KMS-11 (cell line): ENCODE data around the gene SLC22A3.

Source experiments
- H2AFZ ChIP-seq: fragments of 200-600 bp; sonication (generic); 2 replicates; pipeline ENCODE4 v1.6.1; 2016; ENCODE audit warnings: antibody characterized with exemption, mixed run types, low read depth
- H3K27ac ChIP-seq: fragments of 200-600 bp; sonication (generic); 2 replicates; pipeline ENCODE4 v1.6.1; 2016; ENCODE audit warnings: mild to moderate bottlenecking, mixed run types
- H3K27me3 ChIP-seq: fragments of 200-600 bp; sonication (generic); 2 replicates; pipeline ENCODE4 v1.6.1; 2017; ENCODE audit warnings: mild to moderate bottlenecking, low read depth, mixed run types, moderate library complexity; ENCODE audit not compliant: insufficient read depth
- H3K36me3 ChIP-seq: fragments of 200-600 bp; sonication (generic); 2 replicates; pipeline ENCODE4 v1.6.1; 2017; ENCODE audit warnings: mild to moderate bottlenecking, mixed run types; ENCODE audit not compliant: insufficient read depth
- H3K4me1 ChIP-seq: fragments of 200-600 bp; sonication (generic); 2 replicates; pipeline ENCODE4 v1.6.1; 2016; ENCODE audit warnings: mild to moderate bottlenecking, low read depth, mixed run types; ENCODE audit not compliant: poor library complexity, severe bottlenecking
- H3K4me2 ChIP-seq: fragments of 200-600 bp; sonication (generic); 2 replicates; pipeline ENCODE4 v1.7.0; 2016; ENCODE audit warnings: mild to moderate bottlenecking, mixed run types
- H3K4me3 ChIP-seq: fragments of 200-600 bp; sonication (generic); IDR thresholded peaks from 2 replicates; pipeline ENCODE4 v1.6.1; 2017; ENCODE audit warnings: low read depth, low read length, mixed read lengths; ENCODE audit not compliant: insufficient read depth
- H3K79me2 ChIP-seq: fragments of 200-600 bp; sonication (generic); 2 replicates; pipeline ENCODE4 v1.6.1; 2016; ENCODE audit warnings: low read depth, mixed run types; ENCODE audit not compliant: insufficient read depth
- H3K9ac ChIP-seq: fragments of 200-600 bp; sonication (generic); 2 replicates; pipeline ENCODE4 v1.6.1; 2016; ENCODE audit warnings: mild to moderate bottlenecking, mixed run types
- H4K20me1 ChIP-seq: fragments of 200-600 bp; sonication (generic); 2 replicates; pipeline ENCODE4 v1.6.1; 2016; ENCODE audit warnings: mild to moderate bottlenecking, mixed run types; ENCODE audit not compliant: insufficient read depth
- CTCF ChIP-seq: fragments of 200-600 bp; sonication (generic); conservative IDR thresholded peaks from 2 replicates; pipeline ENCODE4 v1.6.1; 2017; ENCODE audit warnings: low read depth, mild to moderate bottlenecking, antibody characterized with exemption, low read length, moderate library complexity, mixed read lengths

The SLC22A3 gene

GRCh38 chr6:160431791-160432404, 83.7 kb downstream of the SLC22A3 start:
- TF ChIP-seq CTCF = no peak
- Histone ChIP-seq H3K4me3 (no peak overlapping the region), H3K27me3 (no peaks in the 10 kb centered on the region), H3K36me3 (no peaks in the 10 kb centered on the region), H4K20me1 (no peaks in the 10 kb centered on the region), H2AFZ (no peak overlapping the region), H3K4me2 (no peak overlapping the region), H3K4me1 (no peaks in the 10 kb centered on the region), H3K9ac (no peak overlapping the region), H3K27ac (no peak overlapping the region), H3K79me2 (no peaks in the 10 kb centered on the region)

GRCh38 chr6:160435935-160436334, 87.8 kb downstream of the SLC22A3 start:
- H3K27ac ChIP-seq = no peak overlapping the region
- no peaks in the 10 kb centered on the region for H3K36me3 ChIP-seq
- H3K27me3 ChIP-seq = no peaks in the 10 kb centered on the region
- H4K20me1 ChIP-seq = no peaks in the 10 kb centered on the region
- H2AFZ ChIP-seq = no peak overlapping the region
- no peak for TF ChIP-seq CTCF
- H3K4me3 ChIP-seq = no peak overlapping the region
- H3K4me1 ChIP-seq = no peaks in the 10 kb centered on the region
- no peaks in the 10 kb centered on the region for H3K79me2 ChIP-seq
- H3K4me2 ChIP-seq = no peak overlapping the region
- no peak overlapping the region for H3K9ac ChIP-seq

GRCh38 chr6:160437154-160437553, 89.0 kb downstream of the SLC22A3 start:
- TF ChIP-seq CTCF = no peak

GRCh38 chr6:160437775-160438174, 89.6 kb downstream of the SLC22A3 start:
- no peak overlapping the region for H3K4me3 ChIP-seq
- no peaks in the 10 kb centered on the region for H3K27me3 ChIP-seq
- H3K36me3 ChIP-seq = no peaks in the 10 kb centered on the region
- no peaks in the 10 kb centered on the region for H4K20me1 ChIP-seq
- no peaks in the 10 kb centered on the region for H3K4me1 ChIP-seq
- H3K79me2 ChIP-seq = no peaks in the 10 kb centered on the region
- H3K27ac ChIP-seq = no peak overlapping the region
- no peak for TF ChIP-seq CTCF
- H2AFZ ChIP-seq = no peak overlapping the region
- H3K9ac ChIP-seq = no peak overlapping the region
- no peak overlapping the region for H3K4me2 ChIP-seq

More at GRCh38 chr6:160437154-160437553, 89.0 kb downstream of the SLC22A3 start:
- H3K4me1 ChIP-seq = no peaks in the 10 kb centered on the region
- H4K20me1 ChIP-seq = no peaks in the 10 kb centered on the region
- H3K36me3 ChIP-seq = no peaks in the 10 kb centered on the region
- H3K4me2 ChIP-seq = no peak overlapping the region
- H3K27me3 ChIP-seq = no peaks in the 10 kb centered on the region
- H3K27ac ChIP-seq = no peak overlapping the region
- no peaks in the 10 kb centered on the region for H3K79me2 ChIP-seq
- no peak overlapping the region for H2AFZ ChIP-seq
- H3K4me3 ChIP-seq = no peak overlapping the region
- no peak overlapping the region for H3K9ac ChIP-seq
